Adipose tissue (tissue), 3 donors: ENCODE measurements around the gene DPM3. TPM values are rescaled to one million over a fixed set of nuclear protein-coding genes. Genes with fewer than 3 reads are reported as not detected.
"Not testable (repeated sequence)": the region's sequence is repeated elsewhere in the genome, so short reads cannot be mapped to it uniquely, and the experiment has no call there.

Source experiments
- H3K27ac ChIP-seq: one replicate; pipeline ENCODE4 v1.5.1; 2013; ENCODE audit warnings: low read depth, low read length
- WGBS, 3 donors: extraction: QIAGEN DNeasy Blood & Tissue Kit; methylation state at CpG; one replicate each; pipeline ENCODE4 v1.1.7; 2013; 5-methylcytosine and 5-hydroxymethylcytosine counted together
- polyA plus RNA-seq, 3 donors: library from polyadenylated mRNA; stranded (reverse); fragments of 200-250 nt; gene quantifications; one replicate each; pipeline ENCODE4 v1.2.3, GENCODE V29; 2013
- donor health status: healthy with polysubstance abuse.
- donor health status: Bipolar disorder and iron deficiency.
- donor health status: healthy.

DPM3 gene, protein sequence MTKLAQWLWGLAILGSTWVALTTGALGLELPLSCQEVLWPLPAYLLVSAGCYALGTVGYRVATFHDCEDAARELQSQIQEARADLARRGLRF
- 100 to 1,000 TPM; 177 to 203 (median 201) TPM for polyA plus RNA-seq

GRCh38 chr1:155139895-155140629, at the start of gene DPM3:
DPM3 (minus strand) TSS chr1:155140531; CDS start chr1:155140240, 291 bp downstream.
- peak within 1 kb of the TSS; percentile 7 for H3K27ac ChIP-seq
- WGBS, 3 donors, result 0 to 1% (median 0%) methylated on average over 41 to 42 of the region's 42 CpGs

- not testable (repeated sequence) for H3K27ac ChIP-seq
- WGBS, 3 donors, result 75 to 95% (median 93%) methylated on average over 18 to 23 of the region's 45 CpGs
Measured at GRCh38 chr1:155189926-155190325, 49.6 kb upstream of the DPM3 start.

DNA sequence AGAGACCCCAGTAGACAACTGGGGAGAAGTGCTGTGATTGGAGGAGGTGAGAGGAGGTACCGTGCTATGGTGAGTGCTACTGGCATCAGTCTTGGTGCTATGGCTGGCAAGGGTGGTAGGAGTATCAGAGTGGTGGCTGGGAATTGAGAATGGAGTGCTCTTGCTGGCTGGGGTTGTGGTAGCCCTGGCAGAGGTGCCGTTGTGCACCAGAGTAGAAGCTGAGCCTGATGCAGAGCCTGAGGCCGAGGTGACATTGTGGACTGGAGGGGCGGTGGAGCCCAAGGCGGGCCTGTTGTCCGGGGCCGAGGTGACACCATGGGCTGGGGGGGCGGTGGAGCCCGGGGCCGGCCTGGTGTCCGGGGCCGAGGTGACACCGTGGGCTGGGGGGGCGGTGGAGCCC, 47.9 kb upstream of the DPM3 start:
- WGBS, 3 donors, result 82 to 88% (median 86%) methylated on average over 7 to 14 of the region's 14 CpGs
- no peak overlapping the region for H3K27ac ChIP-seq

GRCh38 chr1:155187456-155187891, 47.1 kb upstream of the DPM3 start:
- H3K27ac ChIP-seq, result no peak overlapping the region
- 55 to 75% (median 65%) methylated on average over 16 of the region's 16 CpGs for WGBS, 3 donors

DNA sequence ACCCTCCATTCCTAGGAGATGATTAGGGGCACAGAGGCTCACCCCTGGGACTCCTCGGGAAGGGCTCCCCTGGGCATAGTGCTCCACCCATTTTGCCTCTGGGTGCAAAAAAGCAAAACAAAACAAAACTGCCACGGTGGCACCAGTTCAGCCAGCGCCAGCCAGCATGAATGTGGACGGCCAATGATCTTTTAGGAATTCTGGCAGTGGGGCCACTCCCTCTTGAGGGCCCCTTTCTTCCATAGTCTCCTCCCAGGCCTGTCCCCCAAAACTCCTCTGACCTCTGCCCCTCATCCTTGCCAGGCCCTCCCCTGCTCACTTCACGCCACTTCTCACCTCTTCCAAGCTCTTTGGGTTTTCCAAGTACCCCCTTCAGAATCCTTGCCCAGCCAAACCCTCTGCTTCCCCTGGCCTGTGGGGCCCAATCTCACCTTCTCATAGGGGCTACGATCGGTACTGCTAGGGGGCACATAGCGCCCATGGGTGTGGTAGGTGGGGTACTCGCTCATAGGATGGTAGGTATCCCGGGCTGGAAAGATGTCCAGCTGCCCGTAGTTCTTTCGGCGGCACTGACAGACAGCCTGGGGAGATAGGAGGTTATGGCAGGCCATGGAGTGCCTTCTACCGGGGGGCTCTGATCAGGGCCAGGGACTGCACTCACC, 46.6 kb upstream of the DPM3 start:
- WGBS, 3 donors, result 42 to 83% (median 71%) methylated on average over 14 of the region's 14 CpGs
- no peak overlapping the region for H3K27ac ChIP-seq

GRCh38 chr1:155186067-155186793, 45.9 kb upstream of the DPM3 start:
- H3K27ac ChIP-seq, result no peak overlapping the region

DNA sequence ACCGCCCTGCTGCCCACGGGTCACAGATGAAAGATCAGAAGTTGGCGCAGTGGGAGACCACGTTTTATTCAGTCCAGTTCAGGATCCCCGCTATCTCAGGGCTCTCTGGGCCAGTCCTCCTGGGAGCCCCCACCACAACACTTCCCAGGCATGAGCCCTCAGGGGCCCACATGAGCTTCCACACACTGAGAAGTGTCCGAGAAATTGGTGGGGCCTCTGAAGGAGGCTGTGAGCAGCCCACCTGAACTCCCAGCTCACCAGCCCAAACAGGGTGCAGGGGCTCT, 45.4 kb upstream of the DPM3 start:
- no peak overlapping the region for H3K27ac ChIP-seq

More at GRCh38 chr1:155186067-155186793, 45.9 kb upstream of the DPM3 start:
- WGBS, 3 donors, result 30 to 80% (median 77%) methylated on average over 8 of the region's 8 CpGs

GRCh38 chr1:155184835-155185782, 44.8 kb upstream of the DPM3 start:
- 22 to 71% (median 68%) methylated on average over 20 to 21 of the region's 21 CpGs for WGBS, 3 donors
- no peak overlapping the region for H3K27ac ChIP-seq

More for the DNA sequence above, 45.4 kb upstream of the DPM3 start:
- WGBS, 3 donors, result 35 to 78% (median 72%) methylated on average over 6 of the region's 6 CpGs

GRCh38 chr1:155184351-155184811, 44.0 kb upstream of the DPM3 start:
- H3K27ac ChIP-seq, result no peak overlapping the region
- 60 to 91% (median 77%) methylated on average over 4 of the region's 4 CpGs for WGBS, 3 donors

GRCh38 chr1:155183775-155184221, 43.5 kb upstream of the DPM3 start:
- H3K27ac ChIP-seq, result no peak overlapping the region
- 86 to 89% (median 88%) methylated on average over 20 of the region's 20 CpGs for WGBS, 3 donors

DNA sequence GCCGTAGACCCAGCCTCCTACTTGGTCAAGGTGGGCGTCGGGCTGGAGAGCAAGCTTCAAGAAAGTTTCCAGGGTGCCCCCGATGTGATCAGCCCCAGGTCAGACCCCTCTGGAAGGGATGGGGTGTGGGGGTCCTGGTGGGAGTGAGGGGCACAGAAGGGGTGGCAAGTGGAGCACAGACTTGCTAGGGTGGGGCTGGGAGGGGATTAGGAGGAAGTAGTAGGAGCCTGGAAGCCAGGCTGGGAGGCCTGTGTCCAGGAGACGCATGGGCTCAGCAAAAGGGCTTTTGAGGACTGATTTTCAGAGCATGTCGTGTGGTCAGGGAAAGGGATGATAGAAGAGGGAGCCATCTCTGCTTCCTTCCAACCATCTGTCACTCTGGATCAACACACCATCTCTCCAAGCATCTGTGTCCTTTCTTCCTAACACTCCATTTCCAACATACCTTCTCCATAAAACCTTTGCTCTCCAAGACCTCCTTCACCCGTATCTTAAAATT, 41.8 kb upstream of the DPM3 start:
- 88 to 94% (median 89%) methylated on average over 7 of the region's 7 CpGs for WGBS, 3 donors
- no peak overlapping the region for H3K27ac ChIP-seq

- WGBS, 3 donors, result 87 to 92% (median 90%) methylated on average over 18 of the region's 18 CpGs
- no peak overlapping the region for H3K27ac ChIP-seq
Measured at GRCh38 chr1:155181371-155182051, 41.2 kb upstream of the DPM3 start.

DNA sequence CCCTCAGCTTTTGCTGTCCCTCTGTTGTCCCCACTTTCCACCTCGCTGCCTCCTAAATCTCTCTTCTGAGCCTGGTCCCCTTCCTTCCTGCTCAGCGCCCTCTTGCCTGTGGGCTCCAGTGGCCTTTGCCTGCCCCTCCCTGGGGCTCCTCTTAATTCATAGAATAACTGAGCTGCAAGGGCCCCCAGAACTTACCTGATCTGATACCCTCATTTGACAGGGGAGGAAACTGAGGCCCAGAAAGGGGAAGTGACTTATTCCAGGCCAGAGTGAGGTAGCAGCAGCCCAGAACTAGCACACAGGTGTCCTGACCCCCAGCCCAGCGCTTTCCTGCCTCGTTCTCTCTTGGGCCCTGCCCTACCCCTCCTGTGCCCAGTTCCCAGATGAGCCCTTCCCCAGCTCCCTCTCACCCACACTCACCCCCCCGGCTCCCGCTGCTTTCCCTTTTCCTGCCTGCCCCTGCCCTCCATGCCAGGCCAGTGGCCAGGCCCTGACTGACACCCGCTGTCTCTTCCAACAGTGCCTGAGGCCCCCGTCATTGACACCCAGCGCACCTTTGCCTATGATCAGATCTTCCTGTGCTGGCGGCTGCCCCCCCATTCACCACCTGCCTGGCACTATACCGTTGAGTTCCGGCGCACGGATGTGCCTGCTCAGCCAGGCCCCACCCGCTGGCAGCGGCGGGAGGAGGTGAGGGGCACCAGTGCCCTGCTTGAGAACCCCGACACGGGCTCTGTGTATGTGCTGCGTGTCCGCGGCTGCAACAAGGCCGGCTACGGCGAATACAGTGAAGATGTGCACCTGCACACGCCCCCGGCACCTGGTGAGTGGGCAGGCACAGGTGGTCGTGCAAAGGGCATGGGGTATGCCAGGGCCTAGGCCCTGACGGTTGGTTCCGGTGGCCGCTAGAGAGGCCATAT, 39.0 kb upstream of the DPM3 start:
- H3K27ac ChIP-seq, result no peak overlapping the region
- WGBS, 3 donors, result 87 to 93% (median 91%) methylated on average over 31 of the region's 31 CpGs

DNA sequence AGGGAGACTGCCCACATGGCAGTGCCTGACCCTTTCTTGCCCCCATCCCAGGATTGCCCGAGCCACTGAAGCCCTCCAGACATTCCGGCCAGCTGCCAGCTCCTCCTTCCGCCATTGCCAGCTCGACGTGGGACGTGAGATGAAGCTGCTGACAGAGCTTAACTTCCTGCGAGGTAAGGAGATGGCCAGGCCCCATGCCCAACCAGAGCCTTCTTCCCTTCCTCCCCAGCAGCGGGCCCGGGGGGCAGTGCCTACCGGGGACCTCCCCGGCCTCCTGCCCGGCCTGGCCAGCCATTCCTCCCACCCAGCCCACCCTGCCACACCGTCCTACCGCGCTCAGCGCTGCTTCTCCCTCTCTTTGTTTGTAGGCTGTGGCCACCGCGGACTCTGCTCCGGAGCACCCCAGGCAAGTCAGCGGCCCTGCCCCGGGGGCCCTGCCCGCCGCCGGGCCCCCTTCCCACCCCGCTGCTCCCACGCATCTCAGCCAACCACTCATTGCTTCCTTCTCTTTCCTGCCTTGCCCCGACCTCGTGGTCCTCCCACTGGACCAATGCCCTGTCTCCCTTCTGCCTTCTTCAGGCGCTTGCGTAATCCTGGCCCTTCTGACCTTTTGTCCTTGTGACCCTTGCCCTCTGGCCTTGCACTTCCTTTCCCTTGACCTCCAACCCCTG, 38.2 kb upstream of the DPM3 start:
- H3K27ac ChIP-seq, result no peak overlapping the region
- WGBS, 3 donors, result 73 to 89% (median 81%) methylated on average over 18 to 30 of the region's 30 CpGs

DNA sequence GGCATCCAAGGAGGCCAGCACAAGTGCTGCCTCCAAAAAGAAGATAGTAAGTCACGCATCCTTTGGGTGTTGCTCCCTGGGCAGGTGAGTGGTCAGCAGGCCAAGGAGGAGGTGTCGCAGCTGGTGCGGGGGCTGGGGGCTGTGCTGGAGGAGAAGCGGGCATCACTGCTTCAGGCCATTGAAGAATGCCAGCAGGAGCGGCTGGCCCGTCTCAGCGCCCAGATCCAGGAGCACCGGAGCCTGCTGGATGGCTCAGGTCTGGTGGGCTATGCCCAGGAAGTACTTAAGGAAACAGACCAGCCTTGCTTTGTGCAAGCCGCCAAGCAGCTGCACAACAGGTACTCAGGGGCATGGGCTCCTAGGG, 37.6 kb upstream of the DPM3 start:
- WGBS, 3 donors, result 94 to 98% (median 96%) methylated on average over 9 of the region's 9 CpGs
- no peak overlapping the region for H3K27ac ChIP-seq
